GM12801 (cell line): Measurements from ENCODE around the gene KTI12.

Experiments
- TF ChIP-seq, protein P1 (sequence below): IDR thresholded peaks from one replicate; pipeline ENCODE4 v1.5.1; 2011; ENCODE audit warnings: control low read depth; ENCODE audit not compliant: insufficient read length; ENCODE audit errors: extremely low read depth

The KTI12 gene, protein sequence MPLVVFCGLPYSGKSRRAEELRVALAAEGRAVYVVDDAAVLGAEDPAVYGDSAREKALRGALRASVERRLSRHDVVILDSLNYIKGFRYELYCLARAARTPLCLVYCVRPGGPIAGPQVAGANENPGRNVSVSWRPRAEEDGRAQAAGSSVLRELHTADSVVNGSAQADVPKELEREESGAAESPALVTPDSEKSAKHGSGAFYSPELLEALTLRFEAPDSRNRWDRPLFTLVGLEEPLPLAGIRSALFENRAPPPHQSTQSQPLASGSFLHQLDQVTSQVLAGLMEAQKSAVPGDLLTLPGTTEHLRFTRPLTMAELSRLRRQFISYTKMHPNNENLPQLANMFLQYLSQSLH

DNA sequence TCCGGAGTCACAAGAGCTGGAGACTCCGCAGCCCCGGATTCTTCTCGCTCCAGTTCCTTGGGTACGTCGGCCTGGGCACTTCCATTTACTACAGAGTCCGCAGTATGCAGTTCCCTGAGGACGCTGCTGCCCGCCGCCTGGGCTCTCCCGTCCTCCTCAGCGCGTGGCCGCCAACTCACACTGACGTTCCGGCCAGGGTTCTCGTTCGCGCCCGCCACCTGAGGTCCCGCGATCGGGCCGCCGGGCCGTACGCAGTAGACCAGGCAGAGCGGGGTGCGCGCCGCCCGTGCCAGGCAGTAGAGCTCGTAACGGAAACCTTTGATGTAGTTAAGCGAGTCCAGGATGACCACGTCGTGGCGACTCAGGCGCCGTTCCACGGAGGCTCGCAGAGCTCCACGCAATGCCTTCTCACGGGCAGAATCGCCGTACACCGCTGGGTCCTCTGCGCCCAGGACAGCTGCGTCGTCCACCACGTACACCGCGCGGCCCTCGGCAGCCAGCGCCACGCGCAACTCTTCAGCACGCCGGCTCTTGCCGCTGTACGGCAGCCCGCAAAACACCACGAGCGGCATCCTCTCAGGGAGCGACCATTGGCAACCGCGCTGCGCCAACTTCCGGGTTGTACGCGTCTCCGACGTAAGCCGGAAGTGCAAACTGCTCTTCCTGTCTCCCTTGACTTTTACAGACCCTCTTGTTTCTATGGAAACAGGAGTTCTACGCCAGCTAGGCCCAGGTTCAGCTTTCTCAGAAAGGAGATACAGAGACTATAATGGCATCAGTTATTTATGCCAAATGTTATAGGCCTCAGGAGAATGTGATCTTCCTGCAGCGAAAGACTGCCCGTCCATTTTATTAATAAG, at the start of gene KTI12:
Gene KTI12 (minus strand): TSS at position 621 of the 860 bp plus-strand sequence. CDS start 49 bp downstream, at position 572.
- TF ChIP-seq, protein P1, sequence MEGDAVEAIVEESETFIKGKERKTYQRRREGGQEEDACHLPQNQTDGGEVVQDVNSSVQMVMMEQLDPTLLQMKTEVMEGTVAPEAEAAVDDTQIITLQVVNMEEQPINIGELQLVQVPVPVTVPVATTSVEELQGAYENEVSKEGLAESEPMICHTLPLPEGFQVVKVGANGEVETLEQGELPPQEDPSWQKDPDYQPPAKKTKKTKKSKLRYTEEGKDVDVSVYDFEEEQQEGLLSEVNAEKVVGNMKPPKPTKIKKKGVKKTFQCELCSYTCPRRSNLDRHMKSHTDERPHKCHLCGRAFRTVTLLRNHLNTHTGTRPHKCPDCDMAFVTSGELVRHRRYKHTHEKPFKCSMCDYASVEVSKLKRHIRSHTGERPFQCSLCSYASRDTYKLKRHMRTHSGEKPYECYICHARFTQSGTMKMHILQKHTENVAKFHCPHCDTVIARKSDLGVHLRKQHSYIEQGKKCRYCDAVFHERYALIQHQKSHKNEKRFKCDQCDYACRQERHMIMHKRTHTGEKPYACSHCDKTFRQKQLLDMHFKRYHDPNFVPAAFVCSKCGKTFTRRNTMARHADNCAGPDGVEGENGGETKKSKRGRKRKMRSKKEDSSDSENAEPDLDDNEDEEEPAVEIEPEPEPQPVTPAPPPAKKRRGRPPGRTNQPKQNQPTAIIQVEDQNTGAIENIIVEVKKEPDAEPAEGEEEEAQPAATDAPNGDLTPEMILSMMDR = no peak

DNA sequence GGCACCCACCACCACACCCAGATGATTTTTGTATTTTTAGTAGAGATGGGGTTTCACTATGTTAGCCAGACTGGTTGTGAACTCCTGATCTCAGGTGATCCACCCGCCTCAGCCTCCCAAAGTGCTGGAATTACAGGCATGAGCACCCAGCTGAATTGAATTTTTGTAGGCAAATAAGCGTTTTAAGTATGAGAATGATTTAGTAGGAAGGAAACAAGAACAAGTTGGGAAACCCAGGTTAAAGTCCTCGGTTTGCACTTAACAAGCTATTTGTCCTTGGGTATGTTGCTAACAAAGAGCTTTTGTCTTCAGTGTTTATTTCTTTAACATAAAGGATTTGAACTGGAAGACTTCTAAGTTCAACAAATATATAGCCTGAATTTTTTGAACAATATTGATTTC, 46.4 kb upstream of the KTI12 start:
- TF ChIP-seq, protein P1 = no peak

DNA sequence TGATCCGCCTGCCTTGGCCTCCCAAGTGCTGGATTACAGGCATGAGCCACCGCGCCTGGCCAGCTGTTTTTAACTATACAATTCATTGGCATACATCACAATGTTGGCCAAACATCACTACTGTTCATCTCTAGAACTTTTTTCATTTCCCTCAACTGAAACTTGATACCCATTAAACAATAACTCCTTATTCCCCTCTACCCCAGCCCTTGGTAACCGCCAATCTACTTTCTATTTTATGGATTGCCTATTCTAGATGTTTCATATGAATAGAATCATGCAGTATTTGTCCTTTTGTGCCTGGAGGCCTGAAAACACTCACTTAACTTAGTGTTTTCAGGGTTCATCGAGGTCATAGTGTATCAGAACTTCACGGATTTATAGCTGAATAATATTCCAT, 38.7 kb upstream of the KTI12 start:
- TF ChIP-seq, protein P1 = no peak

DNA sequence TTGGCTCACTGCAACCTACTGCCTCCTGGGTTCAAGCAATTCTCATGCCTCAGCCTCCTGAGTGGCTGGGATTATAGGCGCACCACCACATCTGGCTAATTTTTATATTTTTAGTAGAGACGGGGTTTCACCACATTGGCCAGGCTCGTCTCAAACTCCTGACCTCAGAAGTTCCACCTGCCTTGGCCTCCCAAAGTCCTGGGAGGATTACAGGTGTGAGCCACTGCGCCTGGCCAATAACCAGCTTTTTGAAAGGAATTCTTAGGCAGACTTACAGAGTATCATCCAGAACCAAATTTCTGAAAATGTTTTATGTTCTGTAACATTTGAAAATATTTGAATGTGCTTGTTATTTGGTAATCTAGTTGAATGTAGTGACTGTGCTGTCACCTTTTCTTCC, 37.1 kb upstream of the KTI12 start:
- TF ChIP-seq, protein P1 = no peak

DNA sequence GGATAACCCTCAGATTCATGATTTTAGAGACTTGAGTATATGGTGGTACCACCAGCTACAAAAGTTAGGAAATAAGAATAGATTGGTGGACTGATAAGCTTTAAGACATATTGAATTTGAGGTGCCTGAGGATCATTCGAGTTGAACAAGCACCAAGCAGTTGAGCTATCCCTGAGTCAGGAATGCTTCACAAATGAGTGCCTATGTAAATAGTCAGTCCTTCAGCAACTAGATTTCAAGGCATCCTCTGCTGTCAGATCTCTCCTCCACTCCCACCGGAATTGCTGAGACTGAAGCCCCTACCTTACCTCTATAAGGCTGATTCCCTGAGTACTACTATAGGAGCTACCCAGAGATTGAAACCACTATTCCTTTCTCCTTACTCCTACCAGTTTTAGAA, 29.6 kb upstream of the KTI12 start:
- TF ChIP-seq, protein P1 = no peak

DNA sequence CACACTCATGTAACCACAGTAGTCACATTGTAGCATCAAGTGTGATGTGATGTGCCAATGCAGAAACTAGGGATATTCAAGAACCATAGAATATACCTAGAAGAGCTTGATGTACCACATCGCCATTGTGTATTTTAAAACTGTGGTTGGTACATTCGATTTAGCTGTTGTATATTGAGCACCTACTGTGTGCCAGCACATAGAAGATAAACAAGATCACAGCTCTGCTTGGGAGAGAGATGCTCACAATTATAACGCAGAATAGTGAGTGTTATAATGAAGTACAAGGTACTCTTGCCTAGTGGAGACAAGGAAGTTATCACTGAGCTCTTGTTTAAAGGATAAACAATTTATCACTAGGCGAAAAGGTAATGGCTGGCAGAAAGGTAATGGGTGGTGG, 27.2 kb upstream of the KTI12 start:
- TF ChIP-seq, protein P1 = no peak

DNA sequence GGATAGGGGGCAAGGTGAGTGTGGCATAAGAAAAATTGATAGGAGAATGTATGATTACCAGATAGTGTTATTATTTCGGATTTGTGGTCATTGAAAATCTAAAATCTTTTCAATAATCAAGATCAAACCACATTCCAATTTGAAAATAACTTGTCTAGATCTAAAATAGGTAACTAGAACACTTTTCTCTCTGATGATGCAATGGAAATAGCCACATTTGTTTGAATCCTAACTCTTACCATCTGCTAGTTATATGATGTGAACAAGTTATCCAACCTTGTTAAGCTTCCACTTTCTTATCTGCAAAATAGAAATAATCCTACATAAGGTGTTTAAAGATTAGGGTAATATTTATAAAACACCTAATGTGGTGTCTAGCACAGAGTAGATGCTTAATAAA, 26.3 kb upstream of the KTI12 start:
- TF ChIP-seq, protein P1 = no peak
